Uterus (tissue), 4 donors: Measurements from ENCODE around the gene IGHMBP2. TPM values are rescaled to one million over a fixed set of nuclear protein-coding genes. Genes with fewer than 3 reads are reported as not detected.

Experiments used
- DNase-seq, 2 donors: peaks; one replicate each; pipeline ENCODE4 v3.0.0-alpha.2; 2019 to 2020
- H3K27ac ChIP-seq, 2 donors: fragments of 200-600 bp; sonication (generic); 1 replicate in 1 of 2; 2 replicates in 1 of 2; pipeline ENCODE4 v1.5.1; 2016 to 2018
- H3K27me3 ChIP-seq, 2 donors: fragments of 200-600 bp; sonication (generic); one replicate each; pipeline ENCODE4 v1.5.1; 2018 to 2019; ENCODE audit warnings: control low read depth in 1 of 2
- H3K36me3 ChIP-seq, 2 donors: fragments of 200-600 bp; sonication (generic); one replicate each; pipeline ENCODE4 v1.5.1; 2019; ENCODE audit warnings: control low read depth in 1 of 2
- H3K4me1 ChIP-seq, 2 donors: fragments of 200-600 bp; sonication (generic); one replicate each; pipeline ENCODE4 v1.5.1; 2018 to 2019; ENCODE audit warnings: control low read depth in 1 of 2
- H3K4me3 ChIP-seq, 2 donors: fragments of 200-600 bp; sonication (generic); 1 replicate in 1 of 2; 2 replicates in 1 of 2; pipeline ENCODE4 v1.5.1; 2018 to 2019; ENCODE audit warnings: mild to moderate bottlenecking in 1 of 2
- H3K9me3 ChIP-seq, 2 donors: fragments of 200-600 bp; sonication (generic); one replicate each; pipeline ENCODE4 v1.5.1; 2019; ENCODE audit warnings: control low read depth in 1 of 2
- POLR2A ChIP-seq, 2 donors: fragments of 450-650 bp; IDR thresholded peaks; one replicate each; pipeline ENCODE4 v1.6.1; 2016; ENCODE audit warnings: antibody characterized with exemption in 2 of 2, mild to moderate bottlenecking in 1 of 2, moderate library complexity in 1 of 2
- intact Hi-C: fragments of 100-400 bp; cut with DNase I; formaldehyde crosslinking; loops from one replicate; pipeline ENCODE4 v1.15.1; 2023; ENCODE audit warnings: low total_unique reads
- total RNA-seq, 4 donors: library from RNA; depleted of rRNA in 3 of 4; stranded (reverse); fragments of >200 nt in 3 of 4; gene quantifications; one replicate each; pipeline versions ENCODE4 v1.1.0 to v1.2.4, GENCODE V29; 2014 to 2023
- TF ChIP-seq, protein P1 (sequence below), 4 experiments: fragments of 200-600 bp in 2 of 4; fragments of 450-650 bp in 2 of 4; sonication (generic) in 2 of 4; IDR thresholded peaks; one replicate each; pipeline ENCODE4 v1.5.1; 2016 to 2019; ENCODE audit warnings: antibody characterized with exemption in 4 of 4, mild to moderate bottlenecking in 2 of 4, moderate library complexity in 1 of 4
- donor health status: DM: yes; HTN: yes; CAD: no.

IGHMBP2 gene
- total RNA-seq, 4 donors from 2014 or later, result 0.88 to 38.5 (median 19.9) TPM

DNA sequence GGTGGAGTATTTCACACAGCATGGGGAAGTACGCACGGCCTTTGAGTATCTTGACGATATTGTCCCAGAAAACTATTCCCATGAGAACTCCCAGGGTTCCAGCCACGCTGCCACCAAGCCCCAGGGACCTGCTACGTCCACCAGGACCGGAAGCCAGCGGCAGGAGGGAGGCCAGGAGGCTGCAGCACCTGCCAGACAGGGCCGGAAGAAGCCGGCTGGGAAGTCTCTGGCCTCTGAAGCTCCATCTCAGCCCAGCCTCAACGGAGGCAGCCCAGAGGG lies 32.6 kb downstream of the IGHMBP2 start:
- intact Hi-C loops, result no loop called here
- no peak overlapping the region for H3K4me3 ChIP-seq
- H3K27ac ChIP-seq, result no peak overlapping the region
- DNase-seq, result no peak
- TF ChIP-seq POLR2A (IDR thresholded peaks at IDR 0.05), result no peak
- TF ChIP-seq, protein P1, sequence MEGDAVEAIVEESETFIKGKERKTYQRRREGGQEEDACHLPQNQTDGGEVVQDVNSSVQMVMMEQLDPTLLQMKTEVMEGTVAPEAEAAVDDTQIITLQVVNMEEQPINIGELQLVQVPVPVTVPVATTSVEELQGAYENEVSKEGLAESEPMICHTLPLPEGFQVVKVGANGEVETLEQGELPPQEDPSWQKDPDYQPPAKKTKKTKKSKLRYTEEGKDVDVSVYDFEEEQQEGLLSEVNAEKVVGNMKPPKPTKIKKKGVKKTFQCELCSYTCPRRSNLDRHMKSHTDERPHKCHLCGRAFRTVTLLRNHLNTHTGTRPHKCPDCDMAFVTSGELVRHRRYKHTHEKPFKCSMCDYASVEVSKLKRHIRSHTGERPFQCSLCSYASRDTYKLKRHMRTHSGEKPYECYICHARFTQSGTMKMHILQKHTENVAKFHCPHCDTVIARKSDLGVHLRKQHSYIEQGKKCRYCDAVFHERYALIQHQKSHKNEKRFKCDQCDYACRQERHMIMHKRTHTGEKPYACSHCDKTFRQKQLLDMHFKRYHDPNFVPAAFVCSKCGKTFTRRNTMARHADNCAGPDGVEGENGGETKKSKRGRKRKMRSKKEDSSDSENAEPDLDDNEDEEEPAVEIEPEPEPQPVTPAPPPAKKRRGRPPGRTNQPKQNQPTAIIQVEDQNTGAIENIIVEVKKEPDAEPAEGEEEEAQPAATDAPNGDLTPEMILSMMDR (IDR thresholded peaks at IDR 0.05), result no peak
- H3K9me3 ChIP-seq, result no peaks in the 10 kb centered on the region
- no peaks in the 10 kb centered on the region for H3K36me3 ChIP-seq
- H3K4me1 ChIP-seq, result no peaks in the 10 kb centered on the region
- no peaks in the 10 kb centered on the region for H3K27me3 ChIP-seq

DNA sequence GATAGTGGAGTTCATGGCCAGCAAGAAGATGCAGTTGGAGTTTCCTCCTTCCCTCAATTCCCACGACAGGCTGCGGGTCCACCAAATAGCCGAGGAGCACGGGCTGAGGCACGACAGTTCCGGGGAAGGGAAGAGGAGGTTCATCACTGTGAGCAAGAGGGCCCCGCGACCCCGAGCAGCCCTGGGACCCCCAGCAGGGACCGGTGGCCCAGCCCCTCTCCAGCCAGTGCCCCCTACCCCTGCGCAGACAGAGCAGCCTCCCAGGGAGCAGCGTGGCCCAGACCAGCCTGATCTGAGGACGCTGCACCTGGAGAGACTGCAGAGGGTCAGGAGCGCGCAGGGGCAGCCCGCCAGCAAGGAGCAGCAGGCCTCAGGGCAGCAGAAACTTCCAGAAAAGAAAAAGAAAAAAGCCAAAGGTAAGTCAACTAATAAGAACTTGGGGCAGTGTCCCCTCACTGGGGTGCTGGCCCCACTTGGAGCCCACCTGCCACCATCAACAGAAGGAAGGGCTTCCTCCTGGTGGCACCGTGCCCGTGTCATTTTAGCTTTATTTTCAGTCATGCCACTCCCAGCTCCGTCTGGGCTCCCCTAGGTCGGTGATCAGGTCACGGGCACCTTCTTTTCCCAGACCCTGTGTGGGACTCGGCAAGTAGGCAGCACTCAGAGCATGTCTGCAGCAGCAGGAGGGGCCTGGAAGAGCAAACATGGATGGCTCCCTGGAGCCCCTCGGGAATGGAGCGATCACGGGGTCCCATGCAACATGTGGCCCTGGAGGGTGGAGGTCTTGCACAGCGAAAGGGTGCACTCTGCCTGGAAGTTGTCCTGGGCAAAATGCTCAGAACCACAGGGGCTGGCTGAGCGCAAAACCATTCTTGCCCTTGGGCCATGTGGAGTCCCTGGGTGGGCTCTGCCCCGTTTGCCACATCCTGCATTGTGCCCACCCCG lies 33.3 kb downstream of the IGHMBP2 start:
- Histone ChIP-seq H3K4me1 (no peaks in the 10 kb centered on the region), H3K9me3 (no peaks in the 10 kb centered on the region), H3K36me3 (no peaks in the 10 kb centered on the region), H3K4me3 (no peak overlapping the region), H3K27me3 (no peaks in the 10 kb centered on the region), H3K27ac (no peak overlapping the region)
- intact Hi-C loops, result no loop called here
- no peak for DNase-seq
- TF ChIP-seq, protein P1 (IDR thresholded peaks at IDR 0.05), result no peak
- no peak for TF ChIP-seq POLR2A (IDR thresholded peaks at IDR 0.05)

DNA sequence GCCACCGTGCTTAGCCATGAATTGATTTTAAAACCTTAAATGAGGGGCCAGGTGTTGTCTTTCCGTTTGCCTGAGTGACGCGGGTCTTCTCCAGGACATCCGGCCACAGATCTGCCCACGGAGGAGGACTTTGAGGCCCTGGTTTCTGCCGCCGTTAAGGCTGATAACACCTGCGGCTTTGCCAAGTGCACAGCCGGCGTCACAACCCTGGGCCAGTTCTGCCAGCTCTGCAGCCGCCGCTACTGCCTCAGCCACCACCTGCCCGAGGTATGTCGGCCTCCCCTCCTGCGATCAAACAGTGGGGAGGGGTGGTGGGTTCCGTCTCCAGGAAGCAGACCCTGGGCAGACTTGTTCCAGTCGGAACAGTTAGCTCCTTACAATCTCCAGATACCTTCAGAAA lies 34.4 kb downstream of the IGHMBP2 start:
- no peak overlapping the region for H3K27ac ChIP-seq
- H3K36me3 ChIP-seq, result no peaks in the 10 kb centered on the region
- DNase-seq, result no peak
- no peaks in the 10 kb centered on the region for H3K9me3 ChIP-seq
- no peaks in the 10 kb centered on the region for H3K27me3 ChIP-seq
- peaks cover 0 to 7% of the 10 kb centered on the region in 2 donors for H3K4me1 ChIP-seq
- H3K4me3 ChIP-seq, result no peak overlapping the region
- intact Hi-C loops, result no loop called here
- TF ChIP-seq, protein P1 (IDR thresholded peaks at IDR 0.05), result no peak
- no peak for TF ChIP-seq POLR2A (IDR thresholded peaks at IDR 0.05)

DNA sequence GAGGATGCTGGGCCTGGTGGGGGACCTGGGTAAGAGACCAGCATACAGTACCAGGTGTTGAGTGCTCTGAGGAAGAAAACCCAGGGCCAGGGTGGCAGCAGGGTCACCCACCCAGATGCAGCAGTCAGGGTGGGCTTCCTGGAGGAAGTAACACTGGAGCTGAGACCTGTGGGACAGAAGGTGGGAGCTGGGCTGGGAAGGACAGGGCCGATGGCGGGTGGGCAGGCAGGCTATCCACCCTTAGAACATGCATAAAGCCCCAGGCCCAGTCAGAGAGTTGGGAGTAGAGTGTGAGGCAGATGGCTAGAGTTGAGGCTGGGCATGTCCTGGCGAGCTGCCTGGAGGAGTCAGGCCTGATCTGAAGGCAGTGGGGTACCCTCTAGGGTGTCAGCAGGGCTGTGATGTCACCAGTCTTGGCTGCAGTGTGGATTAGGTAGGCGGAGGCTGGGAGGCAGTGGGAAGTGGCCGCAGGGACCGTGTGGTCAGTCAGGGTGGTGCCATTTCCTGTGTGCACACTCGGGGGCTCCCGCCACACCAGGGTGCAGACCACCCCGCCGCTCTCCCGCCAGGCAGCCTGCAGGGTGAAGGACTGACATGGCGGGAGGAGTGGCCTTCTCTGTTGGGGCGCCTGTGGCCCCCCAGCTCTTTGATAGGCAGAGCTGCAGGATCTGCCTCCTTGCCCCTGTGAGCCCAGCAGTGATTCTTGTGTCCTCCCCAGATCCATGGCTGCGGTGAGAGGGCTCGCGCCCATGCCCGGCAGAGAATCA lies 35.3 kb downstream of the IGHMBP2 start:
- peaks cover 0 to 14% of the 10 kb centered on the region in 2 donors for H3K4me1 ChIP-seq
- H3K27me3 ChIP-seq, result no peaks in the 10 kb centered on the region
- H3K27ac ChIP-seq, result no peak overlapping the region
- no peak overlapping the region for H3K4me3 ChIP-seq
- no peak for DNase-seq
- no peaks in the 10 kb centered on the region for H3K36me3 ChIP-seq
- intact Hi-C loops, result no loop called here
- no peaks in the 10 kb centered on the region for H3K9me3 ChIP-seq
- TF ChIP-seq, protein P1 (IDR thresholded peaks at IDR 0.05), result no peak
- TF ChIP-seq POLR2A (IDR thresholded peaks at IDR 0.05), result no peak
